RWPE1 (cell line): ENCODE data around the gene TMEM247.

Source experiments
- CTCF ChIA-PET: fragments of 350-600 bp; sonication (Branson Sonifier 250); formaldehyde crosslinking; extraction: SDS; loops from one replicate; lab custom pipeline; 2021; lab: Yijun Ruan, JAX
- POLR2A ChIA-PET: fragments of 400-600 bp; formaldehyde crosslinking; extraction: SDS; loops from one replicate; lab custom pipeline; 2020; ENCODE audit warnings: antibody characterized with exemption; ENCODE audit not compliant: low non-redundant PET; lab: Yijun Ruan, JAX
- DNase-seq: peaks from one replicate; pipeline ENCODE4 v3.0.0; 2012; ENCODE audit warnings: low spot score
- H3K27ac ChIP-seq: fragments of 450-650 bp; 2 replicates; pipeline ENCODE4 v1.5.1; 2017
- TF ChIP-seq, protein P1 (sequence below): fragments of 450-650 bp; conservative IDR thresholded peaks from 2 replicates; pipeline ENCODE4 v1.5.1; 2017; ENCODE audit warnings: low read depth, mild to moderate bottlenecking

TMEM247 gene

DNA sequence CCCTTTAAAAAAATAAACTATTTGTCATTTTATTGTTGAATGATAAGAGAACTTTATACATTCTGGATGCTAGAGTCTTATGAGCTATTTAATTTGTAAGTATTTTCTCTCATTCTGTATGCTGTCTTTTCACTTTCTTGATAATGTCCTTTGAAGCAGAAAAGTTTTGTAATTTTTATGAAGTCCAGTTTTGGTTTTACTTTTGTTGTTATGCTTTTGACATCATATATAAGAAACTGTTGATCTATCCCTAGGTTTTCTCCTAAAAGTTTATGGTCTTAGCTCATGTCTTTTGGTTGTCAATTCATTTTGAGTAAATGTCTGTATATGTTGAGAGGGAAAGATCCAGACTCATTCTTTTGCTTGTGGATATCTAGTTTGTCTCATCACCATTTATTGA is 52.5 kb downstream of the TMEM247 start:
- ChIA-PET CTCF (no interaction called here), POLR2A (no interaction called here)
- TF ChIP-seq, protein P1, sequence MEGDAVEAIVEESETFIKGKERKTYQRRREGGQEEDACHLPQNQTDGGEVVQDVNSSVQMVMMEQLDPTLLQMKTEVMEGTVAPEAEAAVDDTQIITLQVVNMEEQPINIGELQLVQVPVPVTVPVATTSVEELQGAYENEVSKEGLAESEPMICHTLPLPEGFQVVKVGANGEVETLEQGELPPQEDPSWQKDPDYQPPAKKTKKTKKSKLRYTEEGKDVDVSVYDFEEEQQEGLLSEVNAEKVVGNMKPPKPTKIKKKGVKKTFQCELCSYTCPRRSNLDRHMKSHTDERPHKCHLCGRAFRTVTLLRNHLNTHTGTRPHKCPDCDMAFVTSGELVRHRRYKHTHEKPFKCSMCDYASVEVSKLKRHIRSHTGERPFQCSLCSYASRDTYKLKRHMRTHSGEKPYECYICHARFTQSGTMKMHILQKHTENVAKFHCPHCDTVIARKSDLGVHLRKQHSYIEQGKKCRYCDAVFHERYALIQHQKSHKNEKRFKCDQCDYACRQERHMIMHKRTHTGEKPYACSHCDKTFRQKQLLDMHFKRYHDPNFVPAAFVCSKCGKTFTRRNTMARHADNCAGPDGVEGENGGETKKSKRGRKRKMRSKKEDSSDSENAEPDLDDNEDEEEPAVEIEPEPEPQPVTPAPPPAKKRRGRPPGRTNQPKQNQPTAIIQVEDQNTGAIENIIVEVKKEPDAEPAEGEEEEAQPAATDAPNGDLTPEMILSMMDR: no peak
- H3K27ac ChIP-seq: no peak overlapping the region
- no peak for DNase-seq
